NT2/D1 (cell line): ENCODE measurements around the gene COL8A1.

Experiments
- SUZ12 ChIP-seq: IDR thresholded peaks from 2 replicates; pipeline ENCODE4 v1.6.1; 2011; ENCODE audit not compliant: insufficient read length, insufficient read depth; ENCODE audit errors: extremely low read depth
- YY1 ChIP-seq: IDR thresholded peaks from 2 replicates; pipeline ENCODE4 v1.6.1; 2011; ENCODE audit not compliant: insufficient read length, insufficient read depth
- ZNF274 ChIP-seq: IDR thresholded peaks from 2 replicates; pipeline ENCODE4 v1.6.1; 2011; ENCODE audit warnings: mild to moderate bottlenecking, low read depth, low read length

DNA sequence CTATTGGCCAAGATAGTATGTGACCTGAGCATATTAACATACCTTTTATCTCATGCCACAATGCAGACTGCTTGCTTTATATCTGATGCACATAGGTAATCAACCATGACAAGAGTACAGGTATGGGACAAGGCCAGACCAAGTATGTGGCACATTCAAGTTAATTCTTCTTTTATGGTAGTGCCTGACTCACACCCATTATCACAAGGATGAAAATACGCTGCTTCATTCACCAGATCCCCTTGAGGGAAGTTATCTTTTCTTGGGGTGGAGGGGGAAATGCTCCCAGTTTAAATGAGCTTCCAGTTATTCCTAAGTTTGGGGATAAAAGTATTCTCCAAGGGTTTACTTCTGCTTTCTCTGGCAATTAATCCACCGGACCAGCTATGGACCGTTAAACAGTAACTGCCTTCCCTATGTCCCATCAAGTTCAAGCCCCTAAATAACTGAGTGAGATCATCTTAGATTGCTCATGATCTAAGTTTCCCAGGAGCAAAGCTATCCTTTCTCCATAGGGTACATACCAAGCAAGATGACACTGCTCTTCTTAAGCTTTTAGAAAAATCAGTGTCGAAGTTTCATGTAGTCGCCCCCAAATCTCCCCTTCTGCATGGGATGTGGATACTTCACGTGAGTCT is 1.9 kb downstream of the COL8A1 start:
- TF ChIP-seq ZNF274: no peak
- no peak for TF ChIP-seq YY1
- TF ChIP-seq SUZ12: no peak
